ENCODE results near the gene HGD.
"Not testable (repeated sequence)": the region's sequence is repeated elsewhere in the genome, so short reads cannot be mapped to it uniquely, and the experiment has no call there.

HGD gene

GRCh38 chr3:120680193-120680894, 1.7 kb downstream of the HGD start:
- no peak for DNase-seq (ENCODE audit: low read depth in 1 of 2, low spot score in 1 of 2)

- DNase-seq (ENCODE audit: low read depth in 1 of 2, low spot score in 1 of 2) = no peak
These were observed 3.1 kb downstream of the HGD start for GRCh38 chr3:120678984-120679383.

- no peak for DNase-seq (ENCODE audit: low read depth in 1 of 2, low spot score in 1 of 2)
These were observed 3.6 kb downstream of the HGD start for GRCh38 chr3:120678331-120678947.

GRCh38 chr3:120677193-120677592, 4.8 kb downstream of the HGD start:
- not testable (repeated sequence) for DNase-seq (ENCODE audit: low read depth in 1 of 2, low spot score in 1 of 2)

- no peak for DNase-seq (ENCODE audit: low read depth in 1 of 2, low spot score in 1 of 2)
These were observed 8.9 kb downstream of the HGD start for GRCh38 chr3:120673116-120673515.

GRCh38 chr3:120670576-120670975, 11.5 kb downstream of the HGD start:
- DNase-seq (ENCODE audit: low read depth in 1 of 2, low spot score in 1 of 2) = no peak

- no peak for DNase-seq (ENCODE audit: low read depth in 1 of 2, low spot score in 1 of 2)
These were observed 17.1 kb downstream of the HGD start for GRCh38 chr3:120664926-120665325.

- DNase-seq (ENCODE audit: low read depth in 1 of 2, low spot score in 1 of 2) = no peak
These were observed 20.1 kb downstream of the HGD start for GRCh38 chr3:120661945-120662344.

GRCh38 chr3:120661106-120661905, 20.7 kb downstream of the HGD start:
- no peak for DNase-seq (ENCODE audit: low read depth in 1 of 2, low spot score in 1 of 2)

GRCh38 chr3:120659834-120660233, 22.2 kb downstream of the HGD start:
- no peak for DNase-seq (ENCODE audit: low read depth in 1 of 2, low spot score in 1 of 2)

- DNase-seq (ENCODE audit: low read depth in 1 of 2, low spot score in 1 of 2) = no peak
These were observed 22.8 kb downstream of the HGD start for GRCh38 chr3:120659285-120659684.

GRCh38 chr3:120652896-120653545, 29.0 kb downstream of the HGD start:
- DNase-seq (ENCODE audit: low read depth in 1 of 2, low spot score in 1 of 2) = no peak

GRCh38 chr3:120652281-120652680, 29.8 kb downstream of the HGD start:
- DNase-seq (ENCODE audit: low read depth in 1 of 2, low spot score in 1 of 2) = no peak

- no peak for DNase-seq (ENCODE audit: low read depth in 1 of 2, low spot score in 1 of 2)
These were observed 31.7 kb downstream of the HGD start for GRCh38 chr3:120650311-120650710.

GRCh38 chr3:120649830-120650233, 32.2 kb downstream of the HGD start:
- no peak for DNase-seq (ENCODE audit: low read depth in 1 of 2, low spot score in 1 of 2)

GRCh38 chr3:120648290-120648689, 33.7 kb downstream of the HGD start:
- no peak for DNase-seq (ENCODE audit: low read depth in 1 of 2, low spot score in 1 of 2)

- DNase-seq (ENCODE audit: low read depth in 1 of 2, low spot score in 1 of 2) = no peak
These were observed 35.1 kb downstream of the HGD start for GRCh38 chr3:120646771-120647432.

GRCh38 chr3:120645083-120645845, 36.8 kb downstream of the HGD start:
- DNase-seq (ENCODE audit: low read depth in 1 of 2, low spot score in 1 of 2) = no peak

GRCh38 chr3:120642368-120642948, 39.6 kb downstream of the HGD start:
- DNase-seq (ENCODE audit: low read depth in 1 of 2, low spot score in 1 of 2) = no peak

GRCh38 chr3:120641696-120642246, 40.3 kb downstream of the HGD start:
- DNase-seq (ENCODE audit: low read depth in 1 of 2, low spot score in 1 of 2) = no peak
